ENCODE measurements around the gene STXBP6. TPM values are rescaled to one million over a fixed set of nuclear protein-coding genes. Genes with fewer than 3 reads are reported as not detected.

Gene STXBP6
- total RNA-seq, 1 experiment from 2014 or later: not detected

DNA sequence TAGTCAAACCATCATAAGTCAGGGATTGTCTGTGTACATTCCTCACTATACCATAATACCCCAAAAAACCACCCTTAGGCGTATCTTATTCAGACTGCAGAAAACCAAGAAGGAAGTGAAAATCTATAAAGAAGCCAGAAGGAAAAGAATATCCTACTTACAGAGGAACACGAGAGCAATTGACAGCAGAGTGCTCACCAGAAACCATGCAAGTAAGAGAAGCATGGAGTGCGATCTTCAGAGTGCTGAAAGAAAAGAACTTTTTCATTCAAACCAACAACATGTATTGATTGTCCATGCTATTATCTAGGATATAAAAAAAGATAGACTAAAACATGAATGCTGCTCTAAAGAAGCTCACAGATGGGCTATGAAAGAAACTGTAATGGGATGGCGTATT is 50.8 kb downstream of the STXBP6 start:
- in situ Hi-C loops (cut with HindIII; ENCODE audit: low pct_unique_long_range_greater_than_20kb, low sequenced_read_pairs): no loop called here
- CTCF ChIA-PET: no interaction called here

DNA sequence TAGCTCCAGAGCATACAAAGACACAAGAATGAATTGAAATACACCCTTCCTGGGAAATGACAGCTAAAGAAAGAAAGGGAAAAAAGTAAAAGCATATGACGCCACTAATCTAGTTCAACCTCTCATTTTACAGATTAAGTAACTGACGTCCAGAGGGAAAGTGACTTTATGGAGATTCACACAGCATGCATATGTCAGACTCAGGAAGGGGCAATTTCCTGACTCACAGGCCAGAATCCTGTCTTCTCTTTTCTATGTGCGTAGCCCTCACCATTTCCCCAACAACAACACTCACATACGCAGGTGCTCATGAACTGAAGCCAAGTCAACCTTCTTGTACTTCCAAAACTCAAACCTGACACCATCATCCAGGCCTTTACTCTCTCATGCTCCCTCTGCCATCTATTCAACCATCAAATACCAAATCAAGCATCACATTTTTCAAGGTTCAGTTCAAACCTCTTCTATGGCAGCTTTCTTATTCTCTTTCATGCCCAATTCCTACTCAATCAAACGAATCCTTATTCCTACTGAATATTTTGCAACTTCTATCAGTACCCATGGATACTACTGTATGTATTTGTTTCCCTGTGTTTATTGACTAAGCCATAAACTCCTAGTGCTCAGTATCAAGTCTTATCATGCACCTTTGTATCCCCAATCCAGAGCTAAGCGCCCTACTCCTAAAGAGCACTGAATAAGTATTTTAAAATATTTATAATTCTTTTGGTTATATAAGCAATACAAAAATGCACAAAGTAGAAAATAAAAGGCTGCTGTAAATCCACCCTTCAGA is 52.8 kb downstream of the STXBP6 start:
- Histone ChIP-seq H3K4me1 (ENCODE audit: control insufficient read depth, insufficient read depth, low read length) (no peaks in the 10 kb centered on the region), H3K4me3 (ENCODE audit: low read depth in 2 of 2, low read length in 2 of 2) (no peak overlapping the region), H3K9me3 (ENCODE audit: control insufficient read depth, insufficient read depth, low read depth, low read length) (0 out of 2 replicates have a peak, but pooled peaks cover 3% of the 10 kb centered on the region), H3K27ac (ENCODE audit: low read length) (no peak overlapping the region), H3K27me3 (ENCODE audit: control insufficient read depth, insufficient read depth, low read length) (no peaks in the 10 kb centered on the region), H3K36me3 (ENCODE audit: control insufficient read depth, insufficient read depth, low read length) (no peaks in the 10 kb centered on the region)
- ChIA-PET CTCF (no interaction called here), POLR2A (no interaction called here)
- BruUV-seq (replicated peaks): no TSS peak
- in situ Hi-C loops (cut with HindIII; ENCODE audit: low pct_unique_long_range_greater_than_20kb, low sequenced_read_pairs) (no loop called here), intact Hi-C loops (cut with micrococcal nuclease; ENCODE audit: unreplicated experiment) (no loop called here)
- TF ChIP-seq, protein P1, sequence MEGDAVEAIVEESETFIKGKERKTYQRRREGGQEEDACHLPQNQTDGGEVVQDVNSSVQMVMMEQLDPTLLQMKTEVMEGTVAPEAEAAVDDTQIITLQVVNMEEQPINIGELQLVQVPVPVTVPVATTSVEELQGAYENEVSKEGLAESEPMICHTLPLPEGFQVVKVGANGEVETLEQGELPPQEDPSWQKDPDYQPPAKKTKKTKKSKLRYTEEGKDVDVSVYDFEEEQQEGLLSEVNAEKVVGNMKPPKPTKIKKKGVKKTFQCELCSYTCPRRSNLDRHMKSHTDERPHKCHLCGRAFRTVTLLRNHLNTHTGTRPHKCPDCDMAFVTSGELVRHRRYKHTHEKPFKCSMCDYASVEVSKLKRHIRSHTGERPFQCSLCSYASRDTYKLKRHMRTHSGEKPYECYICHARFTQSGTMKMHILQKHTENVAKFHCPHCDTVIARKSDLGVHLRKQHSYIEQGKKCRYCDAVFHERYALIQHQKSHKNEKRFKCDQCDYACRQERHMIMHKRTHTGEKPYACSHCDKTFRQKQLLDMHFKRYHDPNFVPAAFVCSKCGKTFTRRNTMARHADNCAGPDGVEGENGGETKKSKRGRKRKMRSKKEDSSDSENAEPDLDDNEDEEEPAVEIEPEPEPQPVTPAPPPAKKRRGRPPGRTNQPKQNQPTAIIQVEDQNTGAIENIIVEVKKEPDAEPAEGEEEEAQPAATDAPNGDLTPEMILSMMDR (IDR thresholded peaks at IDR 0.05): no peak
- TF ChIP-seq, protein P2, sequence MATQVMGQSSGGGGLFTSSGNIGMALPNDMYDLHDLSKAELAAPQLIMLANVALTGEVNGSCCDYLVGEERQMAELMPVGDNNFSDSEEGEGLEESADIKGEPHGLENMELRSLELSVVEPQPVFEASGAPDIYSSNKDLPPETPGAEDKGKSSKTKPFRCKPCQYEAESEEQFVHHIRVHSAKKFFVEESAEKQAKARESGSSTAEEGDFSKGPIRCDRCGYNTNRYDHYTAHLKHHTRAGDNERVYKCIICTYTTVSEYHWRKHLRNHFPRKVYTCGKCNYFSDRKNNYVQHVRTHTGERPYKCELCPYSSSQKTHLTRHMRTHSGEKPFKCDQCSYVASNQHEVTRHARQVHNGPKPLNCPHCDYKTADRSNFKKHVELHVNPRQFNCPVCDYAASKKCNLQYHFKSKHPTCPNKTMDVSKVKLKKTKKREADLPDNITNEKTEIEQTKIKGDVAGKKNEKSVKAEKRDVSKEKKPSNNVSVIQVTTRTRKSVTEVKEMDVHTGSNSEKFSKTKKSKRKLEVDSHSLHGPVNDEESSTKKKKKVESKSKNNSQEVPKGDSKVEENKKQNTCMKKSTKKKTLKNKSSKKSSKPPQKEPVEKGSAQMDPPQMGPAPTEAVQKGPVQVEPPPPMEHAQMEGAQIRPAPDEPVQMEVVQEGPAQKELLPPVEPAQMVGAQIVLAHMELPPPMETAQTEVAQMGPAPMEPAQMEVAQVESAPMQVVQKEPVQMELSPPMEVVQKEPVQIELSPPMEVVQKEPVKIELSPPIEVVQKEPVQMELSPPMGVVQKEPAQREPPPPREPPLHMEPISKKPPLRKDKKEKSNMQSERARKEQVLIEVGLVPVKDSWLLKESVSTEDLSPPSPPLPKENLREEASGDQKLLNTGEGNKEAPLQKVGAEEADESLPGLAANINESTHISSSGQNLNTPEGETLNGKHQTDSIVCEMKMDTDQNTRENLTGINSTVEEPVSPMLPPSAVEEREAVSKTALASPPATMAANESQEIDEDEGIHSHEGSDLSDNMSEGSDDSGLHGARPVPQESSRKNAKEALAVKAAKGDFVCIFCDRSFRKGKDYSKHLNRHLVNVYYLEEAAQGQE (IDR thresholded peaks at IDR 0.05; ENCODE audit: insufficient read depth in 1 of 2, low read depth in 2 of 2, low read length in 1 of 2): no peak
- TF ChIP-seq SIN3A (IDR thresholded peaks at IDR 0.05; ENCODE audit: borderline replicate concordance, insufficient read depth, low read depth, low read length) (no peak), TCF7L2 (IDR thresholded peaks at IDR 0.05; ENCODE audit: low read depth, low read length) (no peak), POLR2AphosphoS5 (IDR thresholded peaks at IDR 0.05; ENCODE audit: low read depth, low read length) (no peak)
- no peak for DNase-seq (ENCODE audit: low read depth, low spot score)
- ATAC-seq: no peak

More for the DNA sequence above, 50.8 kb downstream of the STXBP6 start:
- no peak for DNase-seq (ENCODE audit: low read depth, low spot score)
- H3K9me3 ChIP-seq (ENCODE audit: control insufficient read depth, insufficient read depth, low read depth, low read length): 0 out of 2 replicates have a peak, but pooled peaks cover 3% of the 10 kb centered on the region
- no peaks in the 10 kb centered on the region for H3K36me3 ChIP-seq (ENCODE audit: control insufficient read depth, insufficient read depth, low read length)
- intact Hi-C loops (cut with micrococcal nuclease; ENCODE audit: unreplicated experiment): no loop called here
- H3K27me3 ChIP-seq (ENCODE audit: control insufficient read depth, insufficient read depth, low read length): no peaks in the 10 kb centered on the region
- BruUV-seq (replicated peaks): no TSS peak
- no peak overlapping the region for H3K4me3 ChIP-seq (ENCODE audit: low read depth in 2 of 2, low read length in 2 of 2)
- no peaks in the 10 kb centered on the region for H3K4me1 ChIP-seq (ENCODE audit: control insufficient read depth, insufficient read depth, low read length)
- H3K27ac ChIP-seq (ENCODE audit: low read length): no peak overlapping the region
- POLR2A ChIA-PET: no interaction called here
- no peak for ATAC-seq
- TF ChIP-seq POLR2AphosphoS5 (IDR thresholded peaks at IDR 0.05; ENCODE audit: low read depth, low read length) (no peak), TCF7L2 (IDR thresholded peaks at IDR 0.05; ENCODE audit: low read depth, low read length) (no peak), SIN3A (IDR thresholded peaks at IDR 0.05; ENCODE audit: borderline replicate concordance, insufficient read depth, low read depth, low read length) (no peak)
- TF ChIP-seq, protein P1 (IDR thresholded peaks at IDR 0.05): no peak
- TF ChIP-seq, protein P2 (IDR thresholded peaks at IDR 0.05; ENCODE audit: insufficient read depth in 1 of 2, low read depth in 2 of 2, low read length in 1 of 2): no peak
